Activated naive CD8-positive, alpha-beta T cell treated with anti-CD3 and anti-CD28 coated beads, Interleukin-2, amount 50 U/mL, for 24 hours (primary cell): ENCODE results near the gene CAMKK2.
"Not testable (repeated sequence)": the region's sequence is repeated elsewhere in the genome, so short reads cannot be mapped to it uniquely, and the experiment has no call there.

Source experiments
- ATAC-seq: fragments of 150-1000 bp; cut with Tn5 transposase; one replicate; pipeline ENCODE4 v1.10.0; 2021
- DNase-seq: peaks from one replicate; pipeline ENCODE4 v3.0.0; 2021
- H3K27ac Mint-ChIP-seq: one replicate; pipeline ENCODE4 v1.8.0; 2021; ENCODE audit warnings: mild to moderate bottlenecking, mixed read lengths
- H3K27me3 Mint-ChIP-seq: one replicate; pipeline ENCODE4 v1.8.0; 2021; ENCODE audit warnings: mixed read lengths
- H3K36me3 Mint-ChIP-seq: one replicate; pipeline ENCODE4 v1.8.0; 2021; ENCODE audit warnings: low read depth, mixed read lengths
- H3K4me1 Mint-ChIP-seq: one replicate; pipeline ENCODE4 v1.8.0; 2021; ENCODE audit warnings: mixed read lengths
- H3K4me3 Mint-ChIP-seq: one replicate; pipeline ENCODE4 v1.8.0; 2021; ENCODE audit warnings: mild to moderate bottlenecking, moderate library complexity, mixed read lengths
- H3K9me3 Mint-ChIP-seq: one replicate; pipeline ENCODE4 v1.8.0; 2021; ENCODE audit warnings: mixed read lengths

CAMKK2 gene

DNA sequence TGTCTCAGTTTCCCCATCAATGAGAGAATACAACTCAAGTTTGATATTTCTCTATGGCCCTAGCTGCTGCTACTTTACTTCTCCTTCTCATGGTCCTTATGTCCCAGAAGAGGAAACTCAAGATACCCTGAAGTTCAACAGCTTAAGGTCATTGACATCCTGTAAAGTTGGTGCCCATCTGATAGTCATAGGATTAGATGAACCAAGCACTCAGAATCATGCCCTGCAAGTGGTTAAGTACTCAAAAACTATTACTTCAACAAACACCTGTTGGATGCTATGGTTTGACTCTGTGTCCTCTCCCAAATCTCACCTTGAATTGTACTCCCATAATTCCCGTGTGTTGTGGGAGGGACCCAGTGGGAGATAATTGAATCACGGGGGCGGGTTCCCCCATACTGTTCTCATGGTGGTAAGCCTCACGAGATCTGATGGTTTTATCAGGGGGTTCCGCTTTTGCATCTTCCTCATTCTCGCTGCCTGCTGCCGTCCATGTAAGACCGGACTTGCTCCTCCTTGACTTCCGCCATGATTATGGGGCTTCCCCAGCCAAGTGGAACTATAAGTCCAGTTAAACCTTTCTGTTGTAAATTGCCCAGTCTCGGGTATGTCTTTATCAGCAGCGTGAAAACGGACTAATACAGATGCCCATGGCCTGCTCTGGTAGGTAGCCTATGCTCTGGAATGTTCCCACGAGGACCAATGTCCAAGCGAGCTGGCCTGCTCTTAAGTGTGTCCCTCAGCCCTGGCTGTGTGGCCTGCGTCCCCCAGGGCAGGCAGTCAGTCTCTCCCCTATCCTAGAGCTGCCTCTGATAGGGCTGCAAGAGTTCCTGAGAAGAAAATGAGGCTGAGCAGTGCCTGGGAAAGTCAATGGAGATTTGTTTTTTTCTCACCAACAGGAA is 18.1 kb downstream of the CAMKK2 start:
- Mint-ChIP-seq H3K4me3 (no peak overlapping the region), H3K27ac (no peak overlapping the region), H3K27me3 (no peaks in the 10 kb centered on the region), H3K36me3 (peaks cover 18% of the 10 kb centered on the region), H3K4me1 (peaks cover 8% of the 10 kb centered on the region), H3K9me3 (no peaks in the 10 kb centered on the region)
- DNase-seq (no peak), ATAC-seq (no peak)

DNA sequence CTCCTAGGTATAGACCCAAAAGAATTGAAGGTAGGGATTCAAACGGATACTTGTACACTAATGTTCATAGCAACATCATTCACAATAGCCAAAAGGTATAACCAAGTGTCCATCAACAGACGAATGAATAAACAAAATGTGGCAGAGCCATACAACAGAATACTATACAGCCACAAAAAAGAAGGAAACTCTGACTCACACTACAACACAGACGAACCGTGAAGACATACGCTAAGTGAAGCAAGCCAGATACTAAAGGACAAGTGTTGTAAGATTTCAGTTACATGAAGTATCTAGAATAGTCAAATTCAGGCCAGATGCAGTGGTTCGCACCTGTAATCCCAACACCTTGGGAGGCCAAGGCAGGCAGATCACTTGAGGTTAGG is 19.1 kb downstream of the CAMKK2 start:
- Mint-ChIP-seq H3K4me3 (no peak overlapping the region), H3K9me3 (no peaks in the 10 kb centered on the region), H3K27me3 (no peaks in the 10 kb centered on the region), H3K4me1 (peaks cover 8% of the 10 kb centered on the region), H3K27ac (peak overlapping the region; percentile 64), H3K36me3 (peaks cover 23% of the 10 kb centered on the region)
- DNase-seq: no peak
- ATAC-seq: no peak

DNA sequence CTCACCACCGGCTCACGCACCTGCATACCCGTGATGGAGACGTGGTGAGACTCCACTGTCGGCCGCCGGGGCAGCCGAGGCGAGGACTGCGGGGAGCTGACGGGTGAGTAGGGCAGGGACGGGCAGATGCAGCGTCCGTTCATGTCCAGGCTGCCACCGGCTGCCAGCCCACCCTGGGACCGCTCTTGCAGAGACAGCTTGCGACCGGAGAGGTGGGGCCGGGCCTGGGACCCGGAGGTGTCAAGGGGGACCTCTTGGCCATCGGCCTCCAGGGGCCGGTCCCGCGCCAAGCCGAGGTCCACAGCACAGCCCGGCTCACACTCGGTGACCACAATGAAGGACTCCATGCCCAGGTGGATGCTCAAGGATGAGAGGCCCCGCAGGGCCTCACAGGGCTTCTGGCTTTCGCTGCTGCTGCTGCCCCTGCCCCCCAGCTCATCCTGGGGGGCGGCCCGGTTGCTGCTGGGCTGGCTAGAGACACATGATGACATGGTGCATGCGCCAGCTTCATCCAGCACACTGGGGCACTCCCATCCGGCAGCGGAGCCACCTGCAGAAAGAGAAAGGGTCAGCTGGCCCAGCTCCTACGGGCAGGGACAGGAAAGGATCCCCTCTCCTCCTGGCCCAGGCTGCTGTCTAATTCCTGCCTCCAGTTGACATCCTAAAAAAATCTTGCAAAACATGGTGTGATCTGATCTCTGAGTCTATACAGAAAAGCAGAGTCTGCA is 22.3 kb downstream of the CAMKK2 start:
- H3K4me3 Mint-ChIP-seq: no peak overlapping the region
- peaks cover 8% of the 10 kb centered on the region for H3K4me1 Mint-ChIP-seq
- no peak for ATAC-seq
- H3K9me3 Mint-ChIP-seq: no peaks in the 10 kb centered on the region
- peaks cover 33% of the 10 kb centered on the region for H3K36me3 Mint-ChIP-seq
- no peak for DNase-seq
- no peak overlapping the region for H3K27ac Mint-ChIP-seq
- no peaks in the 10 kb centered on the region for H3K27me3 Mint-ChIP-seq

DNA sequence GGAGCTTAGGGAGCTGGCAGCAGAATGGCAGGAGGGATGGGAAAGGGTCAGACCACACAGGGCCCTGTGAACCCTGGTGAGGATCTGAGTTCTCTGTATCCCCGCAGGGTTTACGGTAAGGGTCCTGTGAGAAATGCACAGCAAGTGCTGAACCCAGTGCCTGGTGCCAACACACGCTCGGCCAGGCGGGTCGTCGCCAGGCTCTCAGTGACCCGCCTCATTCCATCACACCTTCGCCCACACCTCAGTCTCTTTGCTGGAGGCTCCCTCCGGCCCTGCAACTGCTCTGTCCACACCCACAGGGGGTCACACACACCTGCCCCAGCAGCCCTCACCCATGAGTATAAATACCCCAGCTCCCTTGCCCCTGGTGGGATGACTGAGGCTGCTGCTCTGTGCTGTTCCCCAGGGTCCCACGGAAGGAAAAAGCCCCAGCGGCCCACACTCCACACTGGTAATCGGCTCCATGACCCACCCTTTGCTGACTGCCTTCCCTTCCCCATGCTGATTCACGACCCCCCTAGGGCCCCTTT is 23.1 kb downstream of the CAMKK2 start:
- Mint-ChIP-seq H3K36me3 (peaks cover 34% of the 10 kb centered on the region), H3K27me3 (no peaks in the 10 kb centered on the region), H3K4me3 (no peak overlapping the region), H3K4me1 (peaks cover 8% of the 10 kb centered on the region), H3K27ac (no peak overlapping the region), H3K9me3 (no peaks in the 10 kb centered on the region)
- no peak for DNase-seq
- ATAC-seq: peak; percentile 7

DNA sequence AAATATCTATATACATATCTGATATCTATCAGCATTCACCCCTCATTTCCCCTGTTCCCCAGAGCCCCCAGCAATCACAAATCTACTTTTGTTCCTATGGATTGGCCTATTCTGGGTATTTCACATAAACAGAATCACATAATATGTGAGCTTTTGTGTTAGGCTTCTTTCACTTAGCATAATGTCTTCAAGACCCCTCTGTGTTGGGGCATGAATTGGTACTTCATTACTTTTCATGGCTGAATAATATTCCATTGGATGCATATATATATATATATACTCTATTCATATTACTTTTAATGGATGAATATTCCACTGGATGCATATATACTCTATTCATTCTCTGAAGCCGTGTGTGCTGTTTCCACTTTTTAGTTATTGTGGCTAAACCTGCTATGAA is 28.7 kb downstream of the CAMKK2 start:
- H3K27me3 Mint-ChIP-seq: no peaks in the 10 kb centered on the region
- no peak for ATAC-seq
- no peaks in the 10 kb centered on the region for H3K4me1 Mint-ChIP-seq
- peaks cover 34% of the 10 kb centered on the region for H3K36me3 Mint-ChIP-seq
- no peak overlapping the region for H3K27ac Mint-ChIP-seq
- no peaks in the 10 kb centered on the region for H3K9me3 Mint-ChIP-seq
- no peak for DNase-seq
- H3K4me3 Mint-ChIP-seq: no peak overlapping the region

DNA sequence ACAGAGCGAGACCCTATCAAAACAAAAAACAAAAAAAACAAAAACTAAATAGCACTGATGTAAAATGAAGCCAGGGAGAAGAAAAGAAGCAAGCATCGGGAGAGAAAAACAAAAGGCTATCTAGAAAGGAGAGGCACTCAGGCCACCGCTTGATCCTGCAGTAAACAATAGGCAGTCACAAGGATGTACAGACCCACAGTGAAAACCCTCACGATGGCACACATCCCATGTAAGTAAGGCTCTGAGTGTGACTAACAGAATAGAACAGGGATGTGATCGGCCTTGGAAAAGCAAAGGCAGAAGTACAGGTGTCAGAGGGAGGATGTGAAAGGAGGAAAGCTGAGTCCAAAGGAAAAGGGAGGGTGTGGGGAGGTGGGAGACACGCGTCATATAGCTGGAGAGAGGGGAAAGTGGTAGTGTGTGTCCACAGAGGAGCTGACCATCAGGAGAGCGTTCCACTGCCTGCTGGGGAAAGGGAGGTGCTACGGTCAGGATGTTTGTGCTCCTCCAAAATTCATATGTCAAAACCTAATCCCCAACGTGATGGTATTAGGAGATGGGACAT is 31.5 kb downstream of the CAMKK2 start:
- no peaks in the 10 kb centered on the region for H3K9me3 Mint-ChIP-seq
- DNase-seq (no peak), ATAC-seq (no peak)
- H3K27ac Mint-ChIP-seq: no peak overlapping the region
- H3K4me3 Mint-ChIP-seq: no peak overlapping the region
- H3K27me3 Mint-ChIP-seq: no peaks in the 10 kb centered on the region
- H3K4me1 Mint-ChIP-seq: no peaks in the 10 kb centered on the region
- H3K36me3 Mint-ChIP-seq: peaks cover 39% of the 10 kb centered on the region

DNA sequence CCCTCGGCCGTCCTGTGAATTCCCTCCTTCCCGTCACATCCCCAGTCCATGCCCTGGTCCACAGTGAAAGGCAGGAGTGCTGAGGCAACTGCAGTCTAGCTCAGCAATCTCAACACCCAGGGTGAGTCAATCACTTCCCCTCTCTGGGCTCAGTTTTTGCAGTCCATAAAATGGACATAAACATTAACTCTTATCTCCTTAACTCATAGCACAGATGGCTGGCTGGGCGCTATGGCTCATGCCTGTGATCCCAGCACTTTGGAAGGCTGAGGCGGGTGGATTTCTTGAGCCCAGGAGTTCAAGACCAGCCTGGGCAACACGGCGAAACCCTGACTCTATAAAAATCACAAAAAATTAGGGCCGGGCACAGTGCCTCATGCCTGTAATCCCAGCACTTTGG is 32.4 kb downstream of the CAMKK2 start:
- H3K4me3 Mint-ChIP-seq: no peak overlapping the region
- no peak for DNase-seq
- H3K4me1 Mint-ChIP-seq: no peaks in the 10 kb centered on the region
- no peak overlapping the region for H3K27ac Mint-ChIP-seq
- ATAC-seq: no peak
- no peaks in the 10 kb centered on the region for H3K9me3 Mint-ChIP-seq
- no peaks in the 10 kb centered on the region for H3K27me3 Mint-ChIP-seq
- peaks cover 39% of the 10 kb centered on the region for H3K36me3 Mint-ChIP-seq

DNA sequence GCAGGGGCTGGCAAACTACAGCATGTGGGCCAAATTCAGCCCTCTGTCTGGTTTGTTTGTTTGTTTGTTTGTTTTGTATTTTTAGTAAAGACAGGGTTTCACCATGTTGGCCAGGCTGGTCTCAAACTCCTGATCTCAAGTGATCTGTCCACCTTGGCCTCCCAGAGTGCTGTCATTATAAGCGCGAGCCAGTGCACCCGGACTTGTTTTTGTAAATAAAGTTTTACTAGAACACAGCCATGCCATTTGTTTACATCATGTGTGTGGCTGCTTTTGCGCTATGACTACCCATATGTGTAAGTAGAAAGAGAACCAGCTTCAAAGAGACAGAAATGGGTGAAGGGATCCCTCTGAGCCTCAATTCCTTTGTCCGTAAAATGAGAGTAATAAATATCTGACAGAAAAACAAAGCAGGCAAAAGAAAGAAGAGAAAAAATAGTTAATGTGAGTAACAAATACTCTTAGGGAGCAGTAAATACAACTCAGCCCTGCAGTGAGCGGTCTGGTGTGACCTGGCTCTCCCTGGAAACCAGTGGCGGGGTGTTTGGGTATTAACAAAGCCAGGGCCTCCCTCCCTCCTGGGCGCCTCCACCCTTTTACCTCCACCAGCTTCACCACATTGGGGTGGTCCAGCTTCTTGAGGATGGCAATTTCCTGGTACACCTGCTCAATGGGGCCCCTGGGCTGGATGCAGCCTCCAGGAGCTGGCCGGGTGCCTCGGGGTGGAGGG is 33.1 kb downstream of the CAMKK2 start:
- DNase-seq (no peak), ATAC-seq (no peak)
- peaks cover 40% of the 10 kb centered on the region for H3K36me3 Mint-ChIP-seq
- no peaks in the 10 kb centered on the region for H3K27me3 Mint-ChIP-seq
- H3K9me3 Mint-ChIP-seq: no peaks in the 10 kb centered on the region
- H3K27ac Mint-ChIP-seq: no peak overlapping the region
- no peaks in the 10 kb centered on the region for H3K4me1 Mint-ChIP-seq
- H3K4me3 Mint-ChIP-seq: no peak overlapping the region

DNA sequence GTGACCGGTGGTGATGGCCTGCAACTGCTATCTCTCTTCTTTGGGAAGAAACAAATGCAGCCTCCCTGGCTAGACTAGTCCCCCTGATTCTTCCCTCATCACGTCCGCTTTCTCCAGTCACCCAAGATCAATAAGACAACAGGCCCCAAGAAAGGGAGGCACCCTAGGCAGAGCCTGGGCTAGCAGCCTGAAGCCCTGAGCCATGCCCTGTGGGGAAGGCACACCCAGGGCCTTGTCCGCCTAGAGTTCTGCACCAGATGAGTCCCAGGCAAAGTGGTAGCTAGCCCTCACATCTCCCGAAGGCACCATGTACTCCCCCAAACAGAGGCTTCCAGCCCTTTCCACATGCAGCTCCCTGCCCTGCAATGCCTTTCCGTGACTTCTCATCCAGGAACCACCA is 35.1 kb downstream of the CAMKK2 start:
- H3K4me3 Mint-ChIP-seq: no peak overlapping the region
- ATAC-seq (no peak), DNase-seq (no peak)
- peaks cover 44% of the 10 kb centered on the region for H3K36me3 Mint-ChIP-seq
- no peaks in the 10 kb centered on the region for H3K9me3 Mint-ChIP-seq
- no peak overlapping the region for H3K27ac Mint-ChIP-seq
- no peaks in the 10 kb centered on the region for H3K27me3 Mint-ChIP-seq
- no peaks in the 10 kb centered on the region for H3K4me1 Mint-ChIP-seq

DNA sequence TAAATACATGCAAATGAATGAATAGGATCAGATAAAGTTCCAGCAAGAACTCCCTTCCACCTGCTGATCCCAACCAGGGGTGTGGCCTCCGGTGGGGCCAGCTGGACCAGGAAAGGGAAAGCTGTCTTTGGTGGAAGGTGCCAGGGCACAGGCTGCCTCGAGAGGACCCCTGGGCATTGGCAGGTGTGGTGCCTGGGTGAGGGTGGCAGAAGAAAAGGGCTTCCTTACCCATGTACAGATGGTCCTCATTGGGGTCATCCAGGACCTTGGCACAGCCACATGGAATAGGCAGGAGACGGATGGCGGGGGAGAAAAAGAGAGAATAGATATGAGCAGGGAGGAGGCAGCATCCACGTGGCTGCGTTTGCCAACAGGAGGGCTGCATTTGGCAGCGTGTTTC is 36.4 kb downstream of the CAMKK2 start:
- no peak for DNase-seq
- Mint-ChIP-seq H3K9me3 (no peaks in the 10 kb centered on the region), H3K4me1 (no peaks in the 10 kb centered on the region), H3K27me3 (no peaks in the 10 kb centered on the region), H3K4me3 (no peak overlapping the region), H3K36me3 (peaks cover 46% of the 10 kb centered on the region), H3K27ac (no peak overlapping the region)
- ATAC-seq: no peak

DNA sequence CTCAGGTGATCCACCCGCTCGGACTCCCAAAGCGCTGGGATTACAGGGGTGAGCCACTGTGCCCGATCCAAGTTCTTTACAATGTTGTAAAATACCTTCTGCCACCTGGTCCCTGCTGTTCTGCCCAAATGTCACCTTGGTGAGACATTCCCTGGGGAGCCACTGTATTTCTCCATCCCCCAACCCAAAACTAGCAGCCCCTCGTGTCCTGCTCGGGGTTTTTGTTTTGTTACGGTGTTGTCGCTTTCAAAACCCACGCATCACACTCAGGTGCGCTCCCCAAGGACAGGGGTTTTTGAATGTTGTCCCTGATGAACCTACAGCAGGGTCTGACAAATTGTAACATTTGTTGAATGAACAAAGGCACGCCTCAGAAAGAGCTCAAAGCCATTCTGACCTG is 37.4 kb downstream of the CAMKK2 start:
- peaks cover 51% of the 10 kb centered on the region for H3K36me3 Mint-ChIP-seq
- no peaks in the 10 kb centered on the region for H3K9me3 Mint-ChIP-seq
- ATAC-seq: no peak

DNA sequence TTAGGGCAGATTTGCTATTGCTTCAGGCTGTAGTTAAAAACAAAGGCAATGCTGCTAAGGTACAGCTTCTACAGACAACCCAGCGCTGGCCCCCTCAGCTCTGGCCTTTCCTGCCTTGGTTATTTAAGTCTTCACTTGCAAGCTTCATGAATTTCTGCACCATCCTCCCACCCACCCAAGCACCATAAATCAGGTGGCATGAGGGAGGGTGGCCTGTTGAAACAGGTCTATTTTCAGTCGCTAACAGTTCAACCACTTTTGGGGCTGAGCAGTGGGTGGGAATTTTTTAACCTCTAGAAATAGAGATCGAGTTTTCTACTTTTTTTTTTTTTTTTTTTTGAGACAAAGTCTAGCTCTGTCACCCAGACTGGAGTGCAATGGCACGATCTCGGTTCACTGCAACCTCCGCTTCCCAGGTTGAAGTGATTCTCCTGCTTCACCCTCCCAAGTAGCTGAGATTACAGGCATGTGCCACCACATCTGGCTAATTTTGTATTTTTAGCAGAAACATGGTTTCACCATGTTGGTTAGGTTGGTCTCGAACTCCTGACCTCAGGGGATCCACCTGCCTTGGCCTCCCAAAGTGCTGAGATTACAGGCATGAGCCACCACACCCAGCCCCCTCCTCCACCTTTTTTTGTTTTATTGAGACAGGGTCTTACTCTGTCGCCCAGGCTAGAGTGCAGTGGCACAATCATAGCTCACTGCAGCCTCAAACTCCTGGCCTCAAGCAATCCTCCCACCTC is 38.6 kb downstream of the CAMKK2 start:
- ATAC-seq, H3K27me3 Mint-ChIP-seq, DNase-seq, H3K4me1 Mint-ChIP-seq, H3K4me3 Mint-ChIP-seq, H3K9me3 Mint-ChIP-seq, H3K27ac Mint-ChIP-seq: not testable (repeated sequence)
- H3K36me3 Mint-ChIP-seq: peaks cover 59% of the 10 kb centered on the region

More for the DNA sequence above, 37.4 kb downstream of the CAMKK2 start:
- H3K27me3 Mint-ChIP-seq: no peaks in the 10 kb centered on the region
- H3K4me1 Mint-ChIP-seq: no peaks in the 10 kb centered on the region
- H3K4me3 Mint-ChIP-seq: no peak overlapping the region
- DNase-seq: no peak
- H3K27ac Mint-ChIP-seq: no peak overlapping the region

DNA sequence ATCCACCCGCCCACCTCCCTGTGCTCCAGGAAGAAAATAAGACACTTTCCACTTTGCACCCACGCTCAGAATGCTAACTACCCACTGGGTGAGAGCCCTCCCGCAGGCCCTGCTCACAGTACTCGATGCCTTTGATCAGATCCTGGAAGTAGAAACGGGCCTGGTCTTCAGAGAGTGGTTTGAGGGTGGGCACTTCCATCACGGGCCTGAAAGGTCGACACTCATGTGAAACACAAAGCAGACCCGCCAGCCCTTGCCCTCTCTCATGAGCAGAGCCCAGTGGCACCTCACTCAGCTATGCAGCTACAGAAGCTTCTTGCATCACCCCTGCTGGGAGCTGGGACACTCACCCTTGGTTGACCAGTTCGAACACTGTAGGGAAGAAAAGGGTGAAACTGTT is 41.1 kb downstream of the CAMKK2 start:
- DNase-seq: no peak
- no peaks in the 10 kb centered on the region for H3K9me3 Mint-ChIP-seq
- H3K36me3 Mint-ChIP-seq: peaks cover 61% of the 10 kb centered on the region
- H3K27ac Mint-ChIP-seq: no peak overlapping the region
- no peaks in the 10 kb centered on the region for H3K27me3 Mint-ChIP-seq
- ATAC-seq: peak; percentile 53
- H3K4me3 Mint-ChIP-seq: no peak overlapping the region
- H3K4me1 Mint-ChIP-seq: peaks cover 5% of the 10 kb centered on the region
